Cardiac fibroblast (primary cell): ENCODE data around the gene ATM.
A peak's percentile ranks its signal among the peaks of the same experiment; 100 is the strongest.

Source experiments
- DNase-seq, 2 donors: peaks; one replicate each; pipeline versions ENCODE4 v3.0.0 to v3.0.0-alpha.2; 2010; ENCODE audit warnings: low read depth in 2 of 2
- H3K4me3 ChIP-seq, 2 donors: replicated peaks in 1 of 2; 1 replicate in 1 of 2; 2 replicates in 1 of 2; pipeline ENCODE4 v1.5.1; 2011; ENCODE audit warnings: low read depth in 2 of 2, low read length in 2 of 2, mild to moderate bottlenecking in 2 of 2, moderate library complexity in 1 of 2
- CTCF ChIP-seq: IDR thresholded peaks from one replicate; pipeline ENCODE4 v1.5.1; 2011; ENCODE audit warnings: low read depth, mild to moderate bottlenecking, low read length, inconsistent platforms

ATM gene

GRCh38 chr11:108222574-108223347 lies at the start of gene ATM, which contains the start of gene NPAT:
ATM (plus strand) TSS chr11:108223067; CDS start chr11:108227625, 4,558 bp downstream.
NPAT (minus strand) TSS chr11:108222638; CDS start chr11:108222536, 102 bp downstream.
- peak; percentile 82 for TF ChIP-seq CTCF
- peak within 1 kb of the TSS; percentile 82 to 89 for H3K4me3 ChIP-seq
- peak; percentile 99 for DNase-seq

- H3K4me3 ChIP-seq: no peak overlapping the region
- TF ChIP-seq CTCF: no peak
- no peak for DNase-seq
Observed at GRCh38 chr11:108177570-108177969, 45.3 kb upstream of the ATM start.

GRCh38 chr11:108193725-108194124 lies 29.1 kb upstream of the ATM start:
- TF ChIP-seq CTCF: no peak
- no peak for DNase-seq
- no peak overlapping the region for H3K4me3 ChIP-seq

- H3K4me3 ChIP-seq: no peak overlapping the region
- TF ChIP-seq CTCF: no peak
- no peak for DNase-seq
Observed at GRCh38 chr11:108196901-108197300, 26.0 kb upstream of the ATM start.

GRCh38 chr11:108197351-108197750 lies 25.5 kb upstream of the ATM start:
- TF ChIP-seq CTCF: no peak
- no peak for DNase-seq
- no peak overlapping the region for H3K4me3 ChIP-seq

GRCh38 chr11:108198833-108199232 lies 24.0 kb upstream of the ATM start:
- no peak for DNase-seq
- H3K4me3 ChIP-seq: no peak overlapping the region
- no peak for TF ChIP-seq CTCF
